ENCODE data around the gene NOL8. TPM values are rescaled to one million over a fixed set of nuclear protein-coding genes. Genes with fewer than 3 reads are reported as not detected.

The NOL8 gene
- total and polyA plus RNA-seq, 4 donors, result 5.3 to 21.2 (median 12.8) TPM

DNA sequence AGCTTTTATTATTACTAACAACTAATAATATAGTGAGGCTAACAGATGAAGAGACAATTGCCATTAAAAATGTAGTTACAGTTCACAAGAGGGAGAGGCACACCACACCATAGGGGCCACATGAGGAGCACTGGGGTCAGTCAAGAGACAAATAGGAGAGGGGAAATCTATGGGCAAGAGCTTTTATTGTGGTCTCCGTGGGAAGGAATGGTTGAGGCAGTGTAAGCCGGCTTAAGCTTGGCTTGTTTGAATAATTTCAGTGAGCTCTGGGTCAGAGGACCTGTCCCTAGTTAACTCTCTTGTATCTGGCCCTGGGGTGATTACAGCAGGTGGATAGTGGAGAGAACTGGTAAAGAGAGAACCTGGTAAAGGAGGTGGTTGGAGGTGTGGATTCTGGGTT is 43.9 kb upstream of the NOL8 start (continued):
- TF ChIP-seq, protein P1, sequence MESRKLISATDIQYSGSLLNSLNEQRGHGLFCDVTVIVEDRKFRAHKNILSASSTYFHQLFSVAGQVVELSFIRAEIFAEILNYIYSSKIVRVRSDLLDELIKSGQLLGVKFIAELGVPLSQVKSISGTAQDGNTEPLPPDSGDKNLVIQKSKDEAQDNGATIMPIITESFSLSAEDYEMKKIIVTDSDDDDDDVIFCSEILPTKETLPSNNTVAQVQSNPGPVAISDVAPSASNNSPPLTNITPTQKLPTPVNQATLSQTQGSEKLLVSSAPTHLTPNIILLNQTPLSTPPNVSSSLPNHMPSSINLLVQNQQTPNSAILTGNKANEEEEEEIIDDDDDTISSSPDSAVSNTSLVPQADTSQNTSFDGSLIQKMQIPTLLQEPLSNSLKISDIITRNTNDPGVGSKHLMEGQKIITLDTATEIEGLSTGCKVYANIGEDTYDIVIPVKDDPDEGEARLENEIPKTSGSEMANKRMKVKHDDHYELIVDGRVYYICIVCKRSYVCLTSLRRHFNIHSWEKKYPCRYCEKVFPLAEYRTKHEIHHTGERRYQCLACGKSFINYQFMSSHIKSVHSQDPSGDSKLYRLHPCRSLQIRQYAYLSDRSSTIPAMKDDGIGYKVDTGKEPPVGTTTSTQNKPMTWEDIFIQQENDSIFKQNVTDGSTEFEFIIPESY (IDR thresholded peaks at IDR 0.05), result no peak
- TF ChIP-seq, protein P2, sequence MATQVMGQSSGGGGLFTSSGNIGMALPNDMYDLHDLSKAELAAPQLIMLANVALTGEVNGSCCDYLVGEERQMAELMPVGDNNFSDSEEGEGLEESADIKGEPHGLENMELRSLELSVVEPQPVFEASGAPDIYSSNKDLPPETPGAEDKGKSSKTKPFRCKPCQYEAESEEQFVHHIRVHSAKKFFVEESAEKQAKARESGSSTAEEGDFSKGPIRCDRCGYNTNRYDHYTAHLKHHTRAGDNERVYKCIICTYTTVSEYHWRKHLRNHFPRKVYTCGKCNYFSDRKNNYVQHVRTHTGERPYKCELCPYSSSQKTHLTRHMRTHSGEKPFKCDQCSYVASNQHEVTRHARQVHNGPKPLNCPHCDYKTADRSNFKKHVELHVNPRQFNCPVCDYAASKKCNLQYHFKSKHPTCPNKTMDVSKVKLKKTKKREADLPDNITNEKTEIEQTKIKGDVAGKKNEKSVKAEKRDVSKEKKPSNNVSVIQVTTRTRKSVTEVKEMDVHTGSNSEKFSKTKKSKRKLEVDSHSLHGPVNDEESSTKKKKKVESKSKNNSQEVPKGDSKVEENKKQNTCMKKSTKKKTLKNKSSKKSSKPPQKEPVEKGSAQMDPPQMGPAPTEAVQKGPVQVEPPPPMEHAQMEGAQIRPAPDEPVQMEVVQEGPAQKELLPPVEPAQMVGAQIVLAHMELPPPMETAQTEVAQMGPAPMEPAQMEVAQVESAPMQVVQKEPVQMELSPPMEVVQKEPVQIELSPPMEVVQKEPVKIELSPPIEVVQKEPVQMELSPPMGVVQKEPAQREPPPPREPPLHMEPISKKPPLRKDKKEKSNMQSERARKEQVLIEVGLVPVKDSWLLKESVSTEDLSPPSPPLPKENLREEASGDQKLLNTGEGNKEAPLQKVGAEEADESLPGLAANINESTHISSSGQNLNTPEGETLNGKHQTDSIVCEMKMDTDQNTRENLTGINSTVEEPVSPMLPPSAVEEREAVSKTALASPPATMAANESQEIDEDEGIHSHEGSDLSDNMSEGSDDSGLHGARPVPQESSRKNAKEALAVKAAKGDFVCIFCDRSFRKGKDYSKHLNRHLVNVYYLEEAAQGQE (IDR thresholded peaks at IDR 0.05), result no peak

DNA sequence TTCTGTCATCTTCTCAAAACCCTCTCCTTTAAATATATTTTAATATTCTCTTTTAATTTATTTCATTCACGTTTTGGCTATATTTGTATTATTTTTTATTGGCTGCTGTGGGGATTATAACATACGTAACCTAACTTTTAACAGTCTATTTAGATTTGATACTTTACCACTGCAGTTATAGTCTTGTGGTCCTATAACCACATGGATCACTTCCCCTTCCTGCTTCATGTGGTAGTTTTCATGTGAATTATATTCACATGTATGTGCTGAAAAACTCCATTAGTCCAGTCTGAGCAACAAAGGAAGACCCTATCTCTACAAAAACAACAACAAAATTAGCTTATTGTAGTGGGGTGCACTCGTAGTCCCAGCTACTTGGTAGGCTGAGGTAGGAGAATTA is 34.9 kb upstream of the NOL8 start:
- H3K27me3 ChIP-seq (ENCODE audit: control insufficient read depth in 4 of 4, insufficient read depth in 4 of 4, low read length in 3 of 4), result no peaks in the 10 kb centered on the region
- no peaks in the 10 kb centered on the region for H3K9me3 ChIP-seq (ENCODE audit: control insufficient read depth in 4 of 4, low read length in 3 of 4)
- no peaks in the 10 kb centered on the region for H3K4me1 ChIP-seq (ENCODE audit: control insufficient read depth in 4 of 4, insufficient read depth in 4 of 4, low read length in 3 of 4)
- no peak for TF ChIP-seq RAD21 (IDR thresholded peaks at IDR 0.05)
- TF ChIP-seq, protein P1 (IDR thresholded peaks at IDR 0.05), result no peak
- TF ChIP-seq GABPA (IDR thresholded peaks at IDR 0.05 in 1 of 2, conservative IDR thresholded peaks at IDR 0.05 in 1 of 2), result no peak
- DNase-seq (ENCODE audit: low spot score), result no peak
- no peaks in the 10 kb centered on the region for H3K36me3 ChIP-seq (ENCODE audit: control insufficient read depth in 4 of 4, insufficient read depth in 3 of 4, low read depth in 1 of 4, low read length in 3 of 4)
- no peak overlapping the region for H3K9ac ChIP-seq (ENCODE audit: low read depth in 1 of 2, low read length in 2 of 2)
- no peak overlapping the region for H3K27ac ChIP-seq (ENCODE audit: low read depth in 1 of 2, low read length in 2 of 2)
- 90% methylated on average over 3 of the region's 3 CpGs for WGBS
- H3K4me3 ChIP-seq (ENCODE audit: low read depth in 1 of 3, low read length in 3 of 3), result no peak overlapping the region

DNA sequence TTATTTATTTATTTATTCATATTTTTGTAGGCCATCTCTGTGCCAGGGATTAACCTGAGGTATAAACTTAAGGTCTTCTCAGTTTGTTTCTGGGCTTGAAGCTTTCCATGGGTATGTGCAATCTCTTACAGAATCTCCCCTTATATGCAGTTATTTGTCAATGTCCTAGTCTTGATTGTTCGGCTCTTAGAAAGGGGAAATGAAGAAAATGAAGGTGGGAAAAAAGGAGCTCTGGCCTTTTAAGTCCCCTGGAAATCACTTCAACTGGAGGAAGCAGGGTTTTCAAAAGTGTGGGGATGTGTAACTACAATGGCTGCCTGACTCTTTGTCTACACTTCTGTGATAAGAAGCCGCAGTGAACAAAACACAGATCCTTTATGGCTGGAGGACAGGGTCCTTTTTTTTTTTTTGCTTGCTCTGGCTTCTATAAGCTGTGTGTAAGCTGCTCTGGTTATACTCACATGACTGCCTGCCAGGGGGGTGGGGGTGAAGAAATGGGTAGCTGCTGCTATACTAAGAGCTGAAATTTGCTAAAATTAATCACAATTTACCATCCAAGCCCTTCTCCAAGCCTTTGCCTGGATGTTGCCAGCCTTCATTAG is 34.3 kb upstream of the NOL8 start:
- WGBS, result 87% methylated on average over 2 of the region's 2 CpGs
- TF ChIP-seq NR2F2 (IDR thresholded peaks at IDR 0.05) (no peak), TAF1 (conservative IDR thresholded peaks at IDR 0.05) (no peak)
- H3K9me3 ChIP-seq (ENCODE audit: control insufficient read depth in 4 of 4, low read length in 3 of 4), result no peaks in the 10 kb centered on the region
- DNase-seq (ENCODE audit: low spot score), result no peak
- no peak overlapping the region for H3K27ac ChIP-seq (ENCODE audit: low read depth in 1 of 2, low read length in 2 of 2)
- H3K27me3 ChIP-seq (ENCODE audit: control insufficient read depth in 4 of 4, insufficient read depth in 4 of 4, low read length in 3 of 4), result no peaks in the 10 kb centered on the region
- H3K9ac ChIP-seq (ENCODE audit: low read depth in 1 of 2, low read length in 2 of 2), result no peak overlapping the region
- no peaks in the 10 kb centered on the region for H3K4me1 ChIP-seq (ENCODE audit: control insufficient read depth in 4 of 4, insufficient read depth in 4 of 4, low read length in 3 of 4)
- no peak overlapping the region for H3K4me3 ChIP-seq (ENCODE audit: low read depth in 1 of 3, low read length in 3 of 3)
- H3K36me3 ChIP-seq (ENCODE audit: control insufficient read depth in 4 of 4, insufficient read depth in 3 of 4, low read depth in 1 of 4, low read length in 3 of 4), result no peaks in the 10 kb centered on the region

DNA sequence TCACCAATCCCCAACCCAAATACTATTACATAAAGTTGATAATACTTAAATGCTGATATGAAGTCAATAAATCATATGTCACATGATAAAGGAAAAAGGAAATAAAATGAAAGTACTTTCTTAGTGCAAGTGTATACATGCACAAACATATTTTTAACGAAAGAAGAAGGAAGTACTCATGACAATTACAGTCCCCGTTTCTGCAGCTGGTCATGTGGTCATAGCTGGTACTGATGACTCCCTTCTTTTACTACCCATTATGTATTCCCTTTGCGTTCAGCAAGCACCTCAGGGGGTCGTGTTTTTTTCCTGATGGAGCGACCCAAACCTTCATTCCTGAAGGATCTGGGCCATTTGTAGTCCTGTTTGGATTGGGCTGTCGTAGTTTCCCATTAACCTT is 27.9 kb upstream of the NOL8 start:
- Histone ChIP-seq H3K36me3 (ENCODE audit: control insufficient read depth in 4 of 4, insufficient read depth in 3 of 4, low read depth in 1 of 4, low read length in 3 of 4) (no peaks in the 10 kb centered on the region), H3K27me3 (ENCODE audit: control insufficient read depth in 4 of 4, insufficient read depth in 4 of 4, low read length in 3 of 4) (no peaks in the 10 kb centered on the region), H3K4me1 (ENCODE audit: control insufficient read depth in 4 of 4, insufficient read depth in 4 of 4, low read length in 3 of 4) (no peaks in the 10 kb centered on the region), H3K27ac (ENCODE audit: low read depth in 1 of 2, low read length in 2 of 2) (no peak overlapping the region), H3K4me3 (ENCODE audit: low read depth in 1 of 3, low read length in 3 of 3) (no peak overlapping the region), H3K9me3 (ENCODE audit: control insufficient read depth in 4 of 4, low read length in 3 of 4) (no peaks in the 10 kb centered on the region), H3K9ac (ENCODE audit: low read depth in 1 of 2, low read length in 2 of 2) (no peak overlapping the region)
- no peak for DNase-seq (ENCODE audit: low spot score)
- 84% methylated on average over 6 of the region's 6 CpGs for WGBS
- TF ChIP-seq YY1 (IDR thresholded peaks at IDR 0.05), result no peak
- no peak for TF ChIP-seq FOXA2 (IDR thresholded peaks at IDR 0.05)
- TF ChIP-seq JUND (IDR thresholded peaks at IDR 0.05), result no peak
- TF ChIP-seq FOXA1 (IDR thresholded peaks at IDR 0.05), result no peak
- no peak for TF ChIP-seq RAD21 (IDR thresholded peaks at IDR 0.05)
- no peak for TF ChIP-seq HNF4G (IDR thresholded peaks at IDR 0.05)
- TF ChIP-seq, protein P2 (IDR thresholded peaks at IDR 0.05), result no peak

All from liver (tissue), 9 donors.